Pancreas (tissue), 10 donors: ENCODE results near the gene ANTKMT. TPM values are rescaled to one million over a fixed set of nuclear protein-coding genes. Genes with fewer than 3 reads are reported as not detected.

Experiments used
- ATAC-seq, 4 donors: fragments of 200-7000 bp; cut with Tn5 transposase; one replicate each; pipeline versions ENCODE4 v1.8.0 to v1.9.1; 2020; ENCODE audit warnings: mild to moderate bottlenecking in 4 of 4, moderate library complexity in 4 of 4
- DNase-seq, 6 donors: peaks; one replicate each; pipeline ENCODE4 v3.0.0-alpha.2; 2020
- FAIRE-seq: peaks from 2 replicates; lab custom pipeline; 2012; peaks lifted over from hg19 to GRCh38; lab: Jason Lieb, UNC
- H3K27ac ChIP-seq, 4 donors: fragments of 200-600 bp; sonication (generic); 1 replicate in 3 of 4; 2 replicates in 1 of 4; pipeline versions ENCODE4 v1.5.0 to v1.8.0; 2020
- H3K27me3 ChIP-seq, 4 donors: fragments of 200-600 bp; one replicate each; pipeline ENCODE4 v1.8.0; 2021
- H3K36me3 ChIP-seq, 3 donors: fragments of 200-600 bp; sonication (generic) in 1 of 3; one replicate each; pipeline versions ENCODE4 v1.5.0 to v1.8.0; 2020 to 2021
- H3K4me1 ChIP-seq, 3 donors: fragments of 200-600 bp; one replicate each; pipeline ENCODE4 v1.8.0; 2021
- H3K4me3 ChIP-seq, 4 donors: fragments of 200-600 bp; sonication (generic) in 2 of 4; one replicate each; pipeline versions ENCODE4 v1.5.0 to v1.8.0; 2020 to 2021
- H3K9me3 ChIP-seq, 4 donors: fragments of 200-600 bp; one replicate each; pipeline ENCODE4 v1.8.0; 2021
- WGBS, 2 donors: extraction: QIAGEN DNeasy Blood & Tissue Kit; methylation state at CpG; one replicate each; pipeline ENCODE4 v1.1.7; 2013; 5-methylcytosine and 5-hydroxymethylcytosine counted together
- intact Hi-C, 3 donors: fragments of 100-400 bp; cut with DNase I; formaldehyde crosslinking; loops; one replicate each; pipeline versions ENCODE4 v1.11.1 to v1.14.2; 2022
- polyA plus RNA-seq, 2 donors: library from polyadenylated mRNA; stranded (reverse); fragments of 200-250 nt; gene quantifications; one replicate each; pipeline ENCODE4 v1.2.3, GENCODE V29; 2013
- total RNA-seq, 6 donors: library from RNA; stranded (reverse); fragmentation: NEBNext Ultra II Directional in 4 of 6; extraction: Animal tissue kit (Norgen Biotek cat#: 25700) in 4 of 6; gene quantifications; one replicate each; pipeline versions ENCODE4 v1.2.1 to v1.2.4, GENCODE V29; 2021 to 2023
- TF ChIP-seq, protein P1 (sequence below), 4 donors: fragments of 200-600 bp; sonication (generic) in 3 of 4; IDR thresholded peaks; one replicate each; pipeline versions ENCODE4 v1.5.0 to v1.8.0; 2021; ENCODE audit warnings: antibody characterized with exemption in 4 of 4
- donor health status: healthy with polysubstance abuse.
- donor health status: DM: no; HTN: no; CAD: no; lungs with moderate emphysema.
- donor health status: DM: no; HTN: no; CAD: no.
- donor health status: control.
- donor health status: control.
- donor health status: Bipolar disorder and iron deficiency.
- donor health status: DM: yes; HTN: yes; CAD: no.
- donor health status: DM: no; HTN: no; CAD: no.
- donor health status: DM: no; HTN: no; CAD: no.
- donor health status: DM: yes; HTN: yes; CAD: no.

Gene ANTKMT
- total and polyA plus RNA-seq, 8 donors, result 12.2 to 41.7 (median 22.1) TPM

DNA sequence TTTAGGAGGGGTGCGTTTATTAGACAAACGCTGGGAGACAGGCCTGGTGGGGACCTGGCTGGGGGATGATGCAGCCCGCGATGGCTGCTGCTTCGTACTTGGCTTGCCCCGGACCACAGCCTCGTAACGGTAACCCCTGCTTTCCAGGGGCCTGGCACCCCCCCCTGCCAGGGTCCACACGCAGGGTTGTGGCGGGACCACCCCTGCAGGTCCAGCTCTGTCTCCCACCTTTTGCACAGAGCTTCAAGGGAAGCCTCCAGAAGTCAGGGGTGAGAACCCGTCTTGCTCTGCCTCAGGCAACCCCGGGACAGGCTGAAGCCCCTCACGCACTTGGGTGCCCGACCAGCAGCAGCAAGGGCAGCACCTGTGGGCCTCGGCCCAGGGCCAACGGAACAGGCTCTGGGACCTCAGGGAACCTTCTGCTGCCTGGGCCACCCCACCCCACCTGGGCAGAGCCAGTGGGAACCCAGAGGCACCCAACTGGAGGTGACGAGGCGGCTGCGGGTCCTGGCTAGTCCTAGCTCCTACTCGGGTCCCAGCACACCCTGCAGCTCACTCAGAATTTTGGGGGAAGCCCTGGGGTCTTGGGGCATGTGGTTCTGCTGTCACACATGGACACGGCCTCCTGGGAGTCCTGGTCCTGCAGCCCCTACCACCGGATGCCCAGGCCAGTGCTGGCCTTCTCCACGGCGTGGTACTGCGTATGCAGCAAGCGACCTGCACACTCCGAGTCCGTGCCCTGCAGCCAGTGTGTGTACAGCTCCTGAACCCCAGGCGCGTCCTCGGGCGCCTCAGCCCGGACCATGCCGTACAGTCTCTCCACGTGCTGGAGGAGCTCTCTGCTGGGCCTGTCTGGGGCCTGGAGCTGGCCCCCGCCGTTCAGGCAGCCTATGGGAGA is 9.1 kb downstream of the ANTKMT start:
- intact Hi-C loops, result no loop called here
- H3K4me3 ChIP-seq, result no peak overlapping the region
- H3K27ac ChIP-seq, result no peak overlapping the region
- peaks cover 9 to 16% (median 14%) of the 10 kb centered on the region in 3 donors for H3K4me1 ChIP-seq
- peaks cover 0 to 19% (median 0%) of the 10 kb centered on the region in 3 donors for H3K36me3 ChIP-seq
- DNase-seq (peak in 4 of 6 donors; percentile 19 to 84 (median 42)), FAIRE-seq (no peak), ATAC-seq (no peak)
- TF ChIP-seq, protein P1, sequence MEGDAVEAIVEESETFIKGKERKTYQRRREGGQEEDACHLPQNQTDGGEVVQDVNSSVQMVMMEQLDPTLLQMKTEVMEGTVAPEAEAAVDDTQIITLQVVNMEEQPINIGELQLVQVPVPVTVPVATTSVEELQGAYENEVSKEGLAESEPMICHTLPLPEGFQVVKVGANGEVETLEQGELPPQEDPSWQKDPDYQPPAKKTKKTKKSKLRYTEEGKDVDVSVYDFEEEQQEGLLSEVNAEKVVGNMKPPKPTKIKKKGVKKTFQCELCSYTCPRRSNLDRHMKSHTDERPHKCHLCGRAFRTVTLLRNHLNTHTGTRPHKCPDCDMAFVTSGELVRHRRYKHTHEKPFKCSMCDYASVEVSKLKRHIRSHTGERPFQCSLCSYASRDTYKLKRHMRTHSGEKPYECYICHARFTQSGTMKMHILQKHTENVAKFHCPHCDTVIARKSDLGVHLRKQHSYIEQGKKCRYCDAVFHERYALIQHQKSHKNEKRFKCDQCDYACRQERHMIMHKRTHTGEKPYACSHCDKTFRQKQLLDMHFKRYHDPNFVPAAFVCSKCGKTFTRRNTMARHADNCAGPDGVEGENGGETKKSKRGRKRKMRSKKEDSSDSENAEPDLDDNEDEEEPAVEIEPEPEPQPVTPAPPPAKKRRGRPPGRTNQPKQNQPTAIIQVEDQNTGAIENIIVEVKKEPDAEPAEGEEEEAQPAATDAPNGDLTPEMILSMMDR (IDR thresholded peaks at IDR 0.05), result no peak
- WGBS, 2 donors, result 86 to 89% methylated on average over 37 of the region's 37 CpGs
- H3K9me3 ChIP-seq, result no peaks in the 10 kb centered on the region
- no peaks in the 10 kb centered on the region for H3K27me3 ChIP-seq

DNA sequence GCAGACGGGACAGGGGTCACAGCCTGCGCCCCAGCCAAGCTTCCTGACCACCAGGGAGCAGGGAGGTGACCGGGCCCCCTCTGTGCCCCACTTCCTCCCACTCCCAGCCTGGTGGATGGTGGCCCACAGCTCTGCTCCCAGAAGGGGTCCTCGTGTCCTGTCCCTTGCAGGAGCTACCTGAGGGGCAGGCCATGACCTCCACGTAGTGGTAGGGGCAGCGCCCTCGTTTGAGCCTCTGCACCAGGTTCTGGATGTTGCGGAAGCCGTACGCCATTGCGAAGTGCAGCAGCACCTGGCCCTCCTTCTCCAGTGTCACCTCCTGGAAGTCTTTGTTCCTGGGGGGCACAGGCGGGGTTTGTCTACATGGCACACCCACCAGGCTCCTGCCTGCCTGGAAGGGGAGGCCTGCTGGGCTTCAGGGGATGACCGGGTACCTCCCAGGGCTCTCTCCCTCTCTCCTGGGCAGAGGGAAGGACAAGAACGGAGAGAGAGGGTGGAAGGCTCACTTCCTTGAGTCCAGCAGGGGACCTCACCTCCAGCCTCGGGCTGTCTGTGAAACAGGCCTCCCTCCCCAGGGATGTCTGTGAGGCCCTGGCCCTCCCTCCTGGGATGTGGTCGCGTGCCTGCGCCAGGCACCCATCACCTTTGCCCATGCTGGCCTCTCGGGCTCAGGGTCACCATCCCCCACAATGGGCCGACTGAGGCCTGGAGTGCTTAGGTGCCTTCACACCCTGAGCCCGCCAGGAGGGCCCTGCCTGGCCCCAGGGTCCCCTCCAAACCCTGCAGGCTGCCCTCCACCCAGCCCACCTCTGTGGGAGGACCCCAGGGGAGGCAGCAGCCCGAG is 9.9 kb downstream of the ANTKMT start:
- no peaks in the 10 kb centered on the region for H3K9me3 ChIP-seq
- ATAC-seq (no peak), FAIRE-seq (no peak), DNase-seq (peak in 3 of 6 donors; percentile 18 to 74 (median 50))
- peaks cover 0 to 24% (median 0%) of the 10 kb centered on the region in 3 donors for H3K36me3 ChIP-seq
- intact Hi-C loops, result no loop called here
- peaks cover 9 to 16% (median 14%) of the 10 kb centered on the region in 3 donors for H3K4me1 ChIP-seq
- TF ChIP-seq, protein P1 (IDR thresholded peaks at IDR 0.05), result no peak
- H3K4me3 ChIP-seq, result no peak overlapping the region
- H3K27ac ChIP-seq, result no peak overlapping the region
- WGBS, 2 donors, result 88 to 92% methylated on average over 21 to 22 of the region's 22 CpGs
- H3K27me3 ChIP-seq, result no peaks in the 10 kb centered on the region

DNA sequence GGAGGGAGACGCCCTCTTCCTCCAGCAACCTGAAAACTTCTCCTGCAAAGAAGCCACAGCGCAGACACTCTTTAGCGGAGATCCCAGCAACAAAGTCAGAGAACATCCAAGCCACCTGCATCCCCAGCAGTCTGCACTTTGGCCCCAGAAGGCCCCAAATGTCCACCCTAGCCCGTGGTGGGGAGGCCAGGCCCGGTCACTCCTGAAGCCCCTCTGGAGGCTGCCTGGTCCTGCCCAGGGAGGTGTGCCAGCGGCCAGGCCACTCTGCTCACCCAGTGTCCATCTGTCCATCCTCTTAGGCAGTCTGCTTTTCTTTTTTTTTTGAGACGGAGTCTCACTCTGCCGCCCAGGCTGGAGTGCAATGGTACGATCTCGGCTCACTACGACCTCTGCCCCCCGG is 11.4 kb downstream of the ANTKMT start:
- no peaks in the 10 kb centered on the region for H3K27me3 ChIP-seq
- DNase-seq (no peak), FAIRE-seq (no peak), ATAC-seq (no peak)
- H3K4me3 ChIP-seq, result no peak overlapping the region
- intact Hi-C loops, result no loop called here
- H3K9me3 ChIP-seq, result no peaks in the 10 kb centered on the region
- H3K27ac ChIP-seq, result no peak overlapping the region
- H3K36me3 ChIP-seq, result peaks cover 0 to 32% (median 0%) of the 10 kb centered on the region in 3 donors
- WGBS, 2 donors, result 95% methylated on average over 12 of the region's 12 CpGs
- TF ChIP-seq, protein P1 (IDR thresholded peaks at IDR 0.05), result no peak
- peaks cover 6 to 13% (median 11%) of the 10 kb centered on the region in 3 donors for H3K4me1 ChIP-seq

DNA sequence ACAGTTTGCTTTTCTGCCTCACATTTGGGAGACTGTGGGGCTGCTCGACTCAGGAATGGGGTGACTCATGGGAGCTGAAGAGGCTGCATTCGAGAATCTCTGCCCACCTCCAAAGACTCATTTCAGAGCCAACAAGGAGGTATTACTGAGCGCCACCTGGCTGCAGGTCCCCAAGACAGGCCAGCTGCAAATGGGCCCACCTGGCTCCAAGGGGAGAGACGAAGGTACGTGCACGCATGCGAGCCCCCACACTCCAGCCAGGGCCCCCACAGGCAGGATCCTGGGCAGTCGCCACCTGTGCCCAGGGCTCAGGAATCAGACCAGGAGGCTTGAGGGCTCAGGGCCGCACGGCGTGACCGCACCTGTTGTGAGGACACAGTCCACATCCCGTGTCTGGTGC is 12.0 kb downstream of the ANTKMT start:
- Histone ChIP-seq H3K36me3 (peaks cover 0 to 38% (median 0%) of the 10 kb centered on the region in 3 donors), H3K4me1 (peaks cover under 1 to 7% (median 5%) of the 10 kb centered on the region in 3 donors), H3K27me3 (no peaks in the 10 kb centered on the region), H3K9me3 (no peaks in the 10 kb centered on the region), H3K27ac (no peak overlapping the region), H3K4me3 (no peak overlapping the region)
- 88 to 94% methylated on average over 13 of the region's 13 CpGs for WGBS, 2 donors
- TF ChIP-seq, protein P1 (IDR thresholded peaks at IDR 0.05), result no peak
- peak in 3 of 6 donors; percentile 7 to 69 (median 13) for DNase-seq
- intact Hi-C loops, result no loop called here
- ATAC-seq, result no peak
- no peak for FAIRE-seq
